PC-9 (cell line): Measurements from ENCODE around the gene PLXNC1. TPM values are rescaled to one million over a fixed set of nuclear protein-coding genes. Genes with fewer than 3 reads are reported as not detected.

ENCODE experiments used
- BruUV-seq: library from RNA; stranded (reverse); fragments of 400-500 nt; replicated peaks from 2 replicates; lab custom pipeline; 2021; lab: Mats Ljungman, UMichigan
- CTCF ChIA-PET: fragments of 300-600 bp; sonication (Branson Sonifier 250); formaldehyde crosslinking; loops from one replicate; lab custom pipeline; 2022; ENCODE audit warnings: antibody characterized with exemption; lab: Charles Lee
- POLR2A ChIA-PET: fragments of 300-600 bp; sonication (Branson Sonifier 250); formaldehyde crosslinking; loops from one replicate; lab custom pipeline; 2022; ENCODE audit warnings: antibody characterized with exemption; ENCODE audit not compliant: unreplicated experiment; lab: Charles Lee
- DNase-seq, 2 experiments: peaks; one replicate each; pipeline versions ENCODE4 v3.0.0 to v3.0.0-alpha.2; 2015 to 2022; ENCODE audit warnings: mixed read lengths in 1 of 2
- H2AFZ ChIP-seq: fragments of 200-600 bp; sonication (generic); 2 replicates; pipeline ENCODE4 v1.8.1; 2017; ENCODE audit warnings: antibody characterized with exemption
- H3F3A ChIP-seq: fragments of 200-600 bp; sonication (generic); 2 replicates; pipeline ENCODE4 v1.8.1; 2017; ENCODE audit warnings: antibody characterized with exemption, mild to moderate bottlenecking, low read depth; ENCODE audit not compliant: insufficient read depth
- H3K27ac ChIP-seq: fragments of 200-600 bp; sonication (generic); 2 replicates; pipeline ENCODE4 v1.6.1; 2016; ENCODE audit warnings: mixed run types
- H3K27me3 ChIP-seq: fragments of 200-600 bp; sonication (generic); 2 replicates; pipeline ENCODE4 v1.6.1; 2016; ENCODE audit warnings: low read depth, mixed run types; ENCODE audit not compliant: insufficient read depth
- H3K36me3 ChIP-seq: fragments of 200-600 bp; sonication (generic); 2 replicates; pipeline ENCODE4 v1.6.1; 2016; ENCODE audit warnings: low read depth, mixed run types
- H3K4me1 ChIP-seq: fragments of 200-600 bp; sonication (generic); replicated peaks from 2 replicates; pipeline ENCODE4 v1.6.1; 2016; ENCODE audit warnings: mixed run types; ENCODE audit not compliant: insufficient read depth
- H3K4me2 ChIP-seq: fragments of 200-600 bp; sonication (generic); 2 replicates; pipeline ENCODE4 v1.6.1; 2017; ENCODE audit warnings: mixed run types
- H3K4me3 ChIP-seq: fragments of 200-600 bp; sonication (generic); 2 replicates; pipeline ENCODE4 v1.6.1; 2016; ENCODE audit warnings: mixed run types
- H3K79me2 ChIP-seq: fragments of 200-600 bp; sonication (generic); 2 replicates; pipeline ENCODE4 v1.6.1; 2017; ENCODE audit warnings: low read depth, mixed run types
- H3K9me2 ChIP-seq: fragments of 200-600 bp; sonication (generic); 2 replicates; pipeline ENCODE4 v1.8.1; 2017; ENCODE audit warnings: mild to moderate bottlenecking; ENCODE audit not compliant: insufficient read depth
- H3K9me3 ChIP-seq: fragments of 200-600 bp; sonication (generic); 2 replicates; pipeline ENCODE4 v1.8.1; 2016; ENCODE audit warnings: low read depth; ENCODE audit not compliant: insufficient read depth
- H4K20me1 ChIP-seq: fragments of 200-600 bp; sonication (generic); 2 replicates; pipeline ENCODE4 v1.8.1; 2017; ENCODE audit not compliant: insufficient read depth
- CTCF ChIP-seq: fragments of 200-600 bp; sonication (generic); conservative IDR thresholded peaks from 2 replicates; pipeline ENCODE4 v1.6.1; 2017; ENCODE audit warnings: mixed run types, antibody characterized with exemption, mild to moderate bottlenecking, moderate library complexity
- EZH2 ChIP-seq: fragments of 200-600 bp; sonication (generic); IDR thresholded peaks from 2 replicates; pipeline ENCODE4 v1.8.0; 2017; ENCODE audit warnings: antibody characterized with exemption, low read depth
- intact Hi-C: fragments of 100-400 bp; cut with micrococcal nuclease; formaldehyde crosslinking; loops from one replicate; pipeline ENCODE4 v1.10.0; 2022; ENCODE audit not compliant: unreplicated experiment
- total RNA-seq: library from RNA; stranded (reverse); gene quantifications from 2 replicates; pipeline ENCODE4 v1.2.3, GENCODE V29; 2021

PLXNC1 gene
- total RNA-seq, 1 experiment from 2014 or later, result 2.3 TPM

GRCh38 chr12:94322346-94322745, 174.0 kb downstream of the PLXNC1 start:
- H3K79me2 ChIP-seq, result no peaks in the 10 kb centered on the region
- H4K20me1 ChIP-seq, result no peaks in the 10 kb centered on the region
- TF ChIP-seq EZH2 (no peak), CTCF (no peak)
- H3K4me1 ChIP-seq, result no peaks in the 10 kb centered on the region
- POLR2A ChIA-PET, result no interaction called here
- intact Hi-C loops, result no loop called here
- no peak for DNase-seq
- H3K9me3 ChIP-seq, result peaks cover 22% of the 10 kb centered on the region; the same call in 1 of the 2 replicates
- H3K4me2 ChIP-seq, result no peak overlapping the region
- no peak overlapping the region for H3K27ac ChIP-seq
- no peak overlapping the region for H3K4me3 ChIP-seq
- CTCF ChIA-PET, result no interaction called here
- H3K9me2 ChIP-seq, result no peaks in the 10 kb centered on the region
- BruUV-seq, result no TSS peak
- H3F3A ChIP-seq, result 0 out of 2 replicates have a peak, but pooled peaks cover 2% of the 10 kb centered on the region
- H3K27me3 ChIP-seq, result no peaks in the 10 kb centered on the region
- no peaks in the 10 kb centered on the region; the same call in 1 of the 2 replicates for H3K36me3 ChIP-seq
- H2AFZ ChIP-seq, result no peak overlapping the region

DNA sequence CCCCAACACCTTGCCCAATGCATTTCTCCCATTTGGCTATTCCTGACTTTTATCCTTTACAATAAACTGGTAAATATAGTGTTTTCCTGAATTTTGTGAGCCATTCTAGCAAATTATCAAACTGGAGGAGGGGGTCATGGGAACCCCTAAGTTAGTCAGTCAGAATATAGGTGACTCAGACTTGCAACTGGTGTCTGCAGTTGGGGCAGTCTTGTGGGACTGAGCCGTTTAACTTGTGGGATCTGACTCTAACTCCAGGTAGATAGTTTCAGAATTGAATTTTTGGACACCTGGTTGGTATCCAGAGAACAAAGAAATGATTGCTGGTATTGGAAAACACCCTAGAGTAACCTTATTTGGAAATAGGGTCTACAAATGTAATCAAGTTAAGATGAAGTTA, 177.9 kb downstream of the PLXNC1 start:
- Histone ChIP-seq H4K20me1 (no peaks in the 10 kb centered on the region), H3K27me3 (no peaks in the 10 kb centered on the region), H3K79me2 (no peaks in the 10 kb centered on the region), H3F3A (0 out of 2 replicates have a peak, but pooled peaks cover 2% of the 10 kb centered on the region), H3K9me3 (peaks cover 4% of the 10 kb centered on the region; the same call in 1 of the 2 replicates), H3K4me1 (no peaks in the 10 kb centered on the region), H3K27ac (no peak overlapping the region), H3K4me2 (no peak overlapping the region), H3K9me2 (no peaks in the 10 kb centered on the region), H2AFZ (no peak overlapping the region), H3K4me3 (no peak overlapping the region), H3K36me3 (no peaks in the 10 kb centered on the region; the same call in 1 of the 2 replicates)
- ChIA-PET CTCF (no interaction called here), POLR2A (no interaction called here)
- no TSS peak for BruUV-seq
- intact Hi-C loops, result no loop called here
- DNase-seq, result no peak
- TF ChIP-seq CTCF (no peak), EZH2 (no peak)

- ChIA-PET CTCF (no interaction called here), POLR2A (no interaction called here)
- H3K27me3 ChIP-seq, result no peaks in the 10 kb centered on the region
Measured at GRCh38 chr12:94326727-94327126, 178.3 kb downstream of the PLXNC1 start.

More at GRCh38 chr12:94326727-94327126, 178.3 kb downstream of the PLXNC1 start:
- H3F3A ChIP-seq, result 0 out of 2 replicates have a peak, but pooled peaks cover 2% of the 10 kb centered on the region
- no peak overlapping the region for H3K27ac ChIP-seq
- H3K4me2 ChIP-seq, result no peak overlapping the region
- H4K20me1 ChIP-seq, result no peaks in the 10 kb centered on the region
- no peak overlapping the region for H2AFZ ChIP-seq
- BruUV-seq, result no TSS peak
- no peaks in the 10 kb centered on the region for H3K9me2 ChIP-seq
- DNase-seq, result peak in 1 of 2 experiments; percentile 46
- H3K4me1 ChIP-seq, result no peaks in the 10 kb centered on the region
- H3K4me3 ChIP-seq, result no peak overlapping the region
- no peak for TF ChIP-seq EZH2
- no peak for TF ChIP-seq CTCF
- intact Hi-C loops, result no loop called here
- H3K36me3 ChIP-seq, result no peaks in the 10 kb centered on the region; the same call in 1 of the 2 replicates
- H3K79me2 ChIP-seq, result no peaks in the 10 kb centered on the region
- no peaks in the 10 kb centered on the region for H3K9me3 ChIP-seq
